ENCODE data around the gene PPFIA1.

PPFIA1 gene

DNA sequence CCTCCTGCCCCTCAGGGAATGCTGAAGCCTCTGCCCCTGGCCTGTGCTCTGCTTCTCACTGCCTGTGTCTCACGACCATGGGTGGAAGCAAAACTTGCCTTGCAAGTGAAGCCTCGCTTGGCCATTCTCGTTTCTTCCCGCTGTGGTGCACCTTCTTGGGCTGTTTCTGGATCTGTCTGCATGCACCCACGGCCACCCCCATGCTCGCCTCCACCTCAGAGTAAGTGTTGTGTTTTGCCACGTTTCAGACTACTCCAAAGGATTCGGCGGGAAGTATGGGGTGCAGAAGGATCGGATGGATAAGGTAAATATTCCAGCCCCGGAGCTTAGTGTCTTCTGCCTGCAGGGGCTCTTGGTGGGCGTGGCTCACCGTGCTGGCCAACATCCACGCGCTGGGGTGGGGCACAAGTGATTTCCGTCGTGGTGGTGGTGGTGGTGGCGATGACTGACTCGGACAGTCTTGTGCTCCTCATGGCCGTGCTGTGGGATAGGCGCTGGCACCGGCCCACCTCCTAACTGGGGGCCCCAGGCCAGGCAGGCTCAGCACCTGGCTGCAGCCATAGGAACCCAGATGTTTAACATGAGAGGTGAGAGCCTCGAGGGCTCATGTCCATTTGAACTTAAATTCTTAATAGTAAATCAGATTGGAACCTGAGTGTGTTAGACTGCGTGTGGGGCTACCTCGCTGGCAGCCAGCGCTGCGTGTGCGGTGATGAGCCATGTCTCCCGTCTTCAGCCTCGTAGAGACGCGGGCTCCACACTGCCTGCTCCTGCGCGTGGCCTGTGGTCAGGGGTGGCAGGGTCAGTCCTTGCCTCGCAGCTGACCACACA is 152.4 kb downstream of the PPFIA1 start:
- Histone ChIP-seq H2AFZ (ENCODE audit: low read length) (no peak overlapping the region), H3K4me2 (ENCODE audit: low read depth, low read length) (no peak overlapping the region), H3K36me3 (replicated peaks; ENCODE audit: insufficient read depth, low read length) (no peaks in the 10 kb centered on the region), H3K9ac (ENCODE audit: low read length) (no peak overlapping the region), H3F3A (ENCODE audit: insufficient read depth, low read length) (no peaks in the 10 kb centered on the region), H3K27ac (ENCODE audit: low read length) (no peak overlapping the region), H3K79me2 (ENCODE audit: low read length) (no peaks in the 10 kb centered on the region), H3K9me2 (replicated peaks; ENCODE audit: insufficient read depth, low read length) (no peaks in the 10 kb centered on the region), H3K27me3 (replicated peaks; ENCODE audit: insufficient read depth, low read length) (peaks cover 83% of the 10 kb centered on the region), H4K20me1 (ENCODE audit: insufficient read depth, low read length) (no peaks in the 10 kb centered on the region), H3K9me3 (replicated peaks; ENCODE audit: insufficient read depth, low read length) (no peaks in the 10 kb centered on the region), H3K4me3 (ENCODE audit: low read length) (no peak overlapping the region), H3K4me1 (ENCODE audit: low read length) (no peaks in the 10 kb centered on the region)
- no peak for DNase-seq
- TF ChIP-seq EZH2phosphoT487 (IDR thresholded peaks at IDR 0.05; ENCODE audit: low read length) (no peak), EZH2 (optimal IDR thresholded peaks at IDR 0.05; ENCODE audit: low read depth, low read length) (no peak)
- TF ChIP-seq, protein P1, sequence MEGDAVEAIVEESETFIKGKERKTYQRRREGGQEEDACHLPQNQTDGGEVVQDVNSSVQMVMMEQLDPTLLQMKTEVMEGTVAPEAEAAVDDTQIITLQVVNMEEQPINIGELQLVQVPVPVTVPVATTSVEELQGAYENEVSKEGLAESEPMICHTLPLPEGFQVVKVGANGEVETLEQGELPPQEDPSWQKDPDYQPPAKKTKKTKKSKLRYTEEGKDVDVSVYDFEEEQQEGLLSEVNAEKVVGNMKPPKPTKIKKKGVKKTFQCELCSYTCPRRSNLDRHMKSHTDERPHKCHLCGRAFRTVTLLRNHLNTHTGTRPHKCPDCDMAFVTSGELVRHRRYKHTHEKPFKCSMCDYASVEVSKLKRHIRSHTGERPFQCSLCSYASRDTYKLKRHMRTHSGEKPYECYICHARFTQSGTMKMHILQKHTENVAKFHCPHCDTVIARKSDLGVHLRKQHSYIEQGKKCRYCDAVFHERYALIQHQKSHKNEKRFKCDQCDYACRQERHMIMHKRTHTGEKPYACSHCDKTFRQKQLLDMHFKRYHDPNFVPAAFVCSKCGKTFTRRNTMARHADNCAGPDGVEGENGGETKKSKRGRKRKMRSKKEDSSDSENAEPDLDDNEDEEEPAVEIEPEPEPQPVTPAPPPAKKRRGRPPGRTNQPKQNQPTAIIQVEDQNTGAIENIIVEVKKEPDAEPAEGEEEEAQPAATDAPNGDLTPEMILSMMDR (IDR thresholded peaks at IDR 0.05; ENCODE audit: low read length), result no peak

DNA sequence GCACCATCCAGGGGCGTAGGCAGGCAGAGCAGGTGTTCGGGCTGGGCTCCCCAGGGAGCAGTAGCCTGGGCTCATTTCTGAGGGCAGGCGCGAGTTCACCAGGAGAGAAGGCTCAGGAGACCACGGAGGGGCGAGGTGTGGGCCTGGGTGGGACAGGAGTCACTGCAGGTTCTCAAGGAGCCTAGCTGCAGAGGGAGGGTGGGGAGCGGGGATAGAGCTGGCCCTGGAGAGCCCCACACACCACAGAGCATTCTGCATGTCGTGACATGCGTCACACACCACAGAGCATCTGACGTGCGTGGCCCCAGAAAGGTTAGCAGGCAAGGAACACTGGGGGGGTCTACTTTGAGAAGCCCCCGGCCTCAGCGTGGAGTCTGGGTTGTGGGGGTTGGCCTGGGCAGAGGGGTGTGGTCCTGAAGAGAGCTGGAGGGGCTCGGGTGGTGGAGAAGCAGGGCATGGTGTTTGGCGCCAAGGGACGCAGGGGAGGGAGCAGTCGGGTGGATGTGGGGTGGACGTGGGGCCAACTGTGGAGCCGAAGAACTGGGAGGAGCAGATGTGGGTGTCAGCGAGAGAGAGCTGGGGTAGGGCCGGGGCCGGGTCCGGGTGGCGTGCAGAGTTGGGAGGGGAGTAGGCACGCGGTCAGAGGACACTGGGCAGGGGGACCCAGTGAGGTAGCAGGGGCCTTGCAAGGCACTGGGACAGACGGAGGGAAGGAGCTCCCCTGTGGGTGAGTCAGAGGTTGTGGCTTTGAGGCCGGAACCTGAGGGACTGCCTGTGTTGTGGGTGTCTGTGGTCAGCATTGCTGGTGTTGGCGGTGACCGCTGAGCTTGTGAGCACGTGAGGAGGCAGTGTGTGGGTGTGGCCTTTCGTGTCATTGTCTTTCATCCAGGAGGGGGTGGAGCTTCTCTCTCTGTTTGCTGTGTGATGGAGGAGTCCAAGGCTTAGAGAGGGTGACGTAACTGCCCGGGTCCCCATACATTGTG is 153.3 kb downstream of the PPFIA1 start:
- Histone ChIP-seq H3K27me3 (replicated peaks; ENCODE audit: insufficient read depth, low read length) (peaks cover 78% of the 10 kb centered on the region), H3K79me2 (ENCODE audit: low read length) (no peaks in the 10 kb centered on the region), H3K9me3 (replicated peaks; ENCODE audit: insufficient read depth, low read length) (no peaks in the 10 kb centered on the region), H3K9ac (ENCODE audit: low read length) (no peak overlapping the region), H4K20me1 (ENCODE audit: insufficient read depth, low read length) (no peaks in the 10 kb centered on the region), H3K4me3 (ENCODE audit: low read length) (no peak overlapping the region), H3F3A (ENCODE audit: insufficient read depth, low read length) (no peaks in the 10 kb centered on the region), H3K36me3 (replicated peaks; ENCODE audit: insufficient read depth, low read length) (no peaks in the 10 kb centered on the region), H2AFZ (ENCODE audit: low read length) (no peak overlapping the region), H3K27ac (ENCODE audit: low read length) (no peak overlapping the region), H3K4me1 (ENCODE audit: low read length) (no peaks in the 10 kb centered on the region), H3K9me2 (replicated peaks; ENCODE audit: insufficient read depth, low read length) (no peaks in the 10 kb centered on the region), H3K4me2 (ENCODE audit: low read depth, low read length) (no peak overlapping the region)
- no peak for DNase-seq
- TF ChIP-seq EZH2phosphoT487 (IDR thresholded peaks at IDR 0.05; ENCODE audit: low read length), result no peak

DNA sequence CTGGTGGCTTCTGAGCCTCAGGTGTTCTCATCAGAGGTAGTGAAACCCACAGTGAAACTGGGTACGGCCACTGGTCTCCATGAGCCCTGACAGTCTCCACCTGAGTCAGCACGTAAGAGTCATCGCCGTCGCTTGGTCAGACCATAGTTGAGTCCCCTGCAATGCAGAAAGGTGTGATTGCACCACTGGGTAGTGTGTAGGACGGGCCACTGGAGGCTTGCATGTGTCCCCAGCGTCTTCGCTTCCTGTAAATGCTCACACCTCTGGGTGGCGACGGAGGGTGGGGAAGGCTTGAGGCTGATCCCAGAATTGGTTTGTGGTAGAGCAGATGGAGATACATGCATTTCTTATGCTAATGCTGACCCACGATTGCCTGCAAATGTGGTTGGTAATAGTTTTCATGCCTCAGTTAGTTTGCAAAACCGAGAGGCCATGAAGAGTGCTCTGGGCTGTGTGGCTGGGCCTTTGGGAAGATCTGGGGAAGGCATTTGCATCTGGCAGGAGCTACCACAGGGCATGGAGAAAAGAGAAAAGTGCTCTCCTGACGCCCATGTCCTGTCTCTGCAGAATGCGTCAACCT is 154.4 kb downstream of the PPFIA1 start:
- no peak overlapping the region for H3K27ac ChIP-seq (ENCODE audit: low read length)
- TF ChIP-seq EZH2 (optimal IDR thresholded peaks at IDR 0.05; ENCODE audit: low read depth, low read length) (no peak), EZH2phosphoT487 (IDR thresholded peaks at IDR 0.05; ENCODE audit: low read length) (no peak)
- TF ChIP-seq, protein P1 (IDR thresholded peaks at IDR 0.05; ENCODE audit: low read length), result no peak

More for the DNA sequence above, 154.4 kb downstream of the PPFIA1 start:
- Histone ChIP-seq H3K9me2 (replicated peaks; ENCODE audit: insufficient read depth, low read length) (no peaks in the 10 kb centered on the region), H2AFZ (ENCODE audit: low read length) (no peak overlapping the region), H3K9ac (ENCODE audit: low read length) (no peak overlapping the region), H3K9me3 (replicated peaks; ENCODE audit: insufficient read depth, low read length) (no peaks in the 10 kb centered on the region), H3K4me3 (ENCODE audit: low read length) (no peak overlapping the region), H3K27me3 (replicated peaks; ENCODE audit: insufficient read depth, low read length) (peaks cover 79% of the 10 kb centered on the region), H3K36me3 (replicated peaks; ENCODE audit: insufficient read depth, low read length) (no peaks in the 10 kb centered on the region), H3K79me2 (ENCODE audit: low read length) (no peaks in the 10 kb centered on the region), H4K20me1 (ENCODE audit: insufficient read depth, low read length) (no peaks in the 10 kb centered on the region), H3F3A (ENCODE audit: insufficient read depth, low read length) (no peaks in the 10 kb centered on the region), H3K4me2 (ENCODE audit: low read depth, low read length) (no peak overlapping the region), H3K4me1 (ENCODE audit: low read length) (no peaks in the 10 kb centered on the region)
- no peak for DNase-seq

Measured in MM.1S (cell line).